HEK293T (cell line): Measurements from ENCODE around the gene FCHO2.

ENCODE experiments used
- FOXK2 ChIP-seq: fragments of 450-650 bp; IDR thresholded peaks from 2 replicates; pipeline ENCODE4 v1.6.1; 2016; ENCODE audit warnings: mild to moderate bottlenecking
- LEF1 ChIP-seq: fragments of 450-650 bp; IDR thresholded peaks from 2 replicates; pipeline ENCODE4 v1.6.1; 2017; ENCODE audit warnings: mild to moderate bottlenecking, borderline replicate concordance

- TF ChIP-seq FOXK2 = no peak
- no peak for TF ChIP-seq LEF1
Observed at GRCh38 chr5:73018892-73019291, 63.1 kb downstream of the FCHO2 start.
